HG03432 (cell line): ENCODE results near the gene NFIX.
"Not testable (repeated sequence)": the region's sequence is repeated elsewhere in the genome, so short reads cannot be mapped to it uniquely, and the experiment has no call there.

Source experiments
- ATAC-seq: cut with Tn5 transposase; IDR thresholded peaks from one replicate; pipeline ENCODE4 v1.9.1; 2021; ENCODE audit warnings: mild to moderate bottlenecking, moderate library complexity; ENCODE audit not compliant: unreplicated experiment

Gene NFIX

GRCh38 chr19:12957389-12957952, 37.8 kb upstream of the NFIX start:
- ATAC-seq = not testable (repeated sequence)

- no peak for ATAC-seq
These were observed 35.8 kb upstream of the NFIX start for GRCh38 chr19:12959481-12959880.

GRCh38 chr19:12965017-12965811, 30.1 kb upstream of the NFIX start:
- peak; percentile 73 for ATAC-seq

GRCh38 chr19:12965812-12966135, 29.5 kb upstream of the NFIX start:
- no peak for ATAC-seq

- no peak for ATAC-seq
These were observed 27.4 kb upstream of the NFIX start for GRCh38 chr19:12967907-12968306.

- ATAC-seq = no peak
These were observed 25.8 kb upstream of the NFIX start, which contains the start of gene DAND5 for GRCh38 chr19:12969292-12969988. DAND5 (plus strand) TSS chr19:12969576; CDS start chr19:12969661, 85 bp downstream.

GRCh38 chr19:12970070-12970820, 25.0 kb upstream of the NFIX start:
- no peak for ATAC-seq

GRCh38 chr19:12973236-12973635, 22.0 kb upstream of the NFIX start:
- no peak for ATAC-seq

GRCh38 chr19:12974301-12975220, 20.7 kb upstream of the NFIX start:
- ATAC-seq = no peak

- ATAC-seq = no peak
These were observed 20.0 kb upstream of the NFIX start for GRCh38 chr19:12975221-12975741.

GRCh38 chr19:12976109-12976508, 19.2 kb upstream of the NFIX start:
- not testable (repeated sequence) for ATAC-seq

GRCh38 chr19:12979974-12980373, 15.3 kb upstream of the NFIX start:
- no peak for ATAC-seq

GRCh38 chr19:12982648-12983047, 12.6 kb upstream of the NFIX start:
- ATAC-seq = no peak

- no peak for ATAC-seq
These were observed 12.2 kb upstream of the NFIX start for GRCh38 chr19:12983091-12983490.

- no peak for ATAC-seq
These were observed 11.6 kb upstream of the NFIX start for GRCh38 chr19:12983542-12984142.

GRCh38 chr19:12984143-12984627, 11.1 kb upstream of the NFIX start:
- no peak for ATAC-seq

- ATAC-seq = no peak
These were observed 10.6 kb upstream of the NFIX start for GRCh38 chr19:12984683-12985048.

GRCh38 chr19:12985049-12985776, 10.1 kb upstream of the NFIX start:
- peak; percentile 45 for ATAC-seq

GRCh38 chr19:12986726-12987125, 8.5 kb upstream of the NFIX start:
- ATAC-seq = no peak
